BJ (cell line): ENCODE measurements around the gene MAP3K4. TPM values are rescaled to one million over a fixed set of nuclear protein-coding genes. Genes with fewer than 3 reads are reported as not detected.

Source experiments
- CTCF ChIA-PET: fragments of 350-600 bp; formaldehyde crosslinking; extraction: SDS; loops from one replicate; lab custom pipeline; 2021; ENCODE audit warnings: antibody characterized with exemption, inconsistent platforms; lab: Yijun Ruan, JAX
- POLR2A ChIA-PET: fragments of 300-600 bp; sonication (Branson Sonifier 250); formaldehyde crosslinking; extraction: SDS; loops from one replicate; lab custom pipeline; 2021; ENCODE audit warnings: antibody characterized with exemption; lab: Charles Lee
- DNase-seq: peaks from one replicate; pipeline ENCODE4 v3.0.0-alpha.2; 2011; ENCODE audit warnings: low read depth
- H3K27me3 ChIP-seq: 2 replicates; pipeline ENCODE4 v1.6.0; 2011; ENCODE audit warnings: low read length; ENCODE audit not compliant: control insufficient read depth, insufficient read depth
- H3K36me3 ChIP-seq: 2 replicates; pipeline ENCODE4 v1.5.1; 2011; ENCODE audit warnings: low read length; ENCODE audit not compliant: control insufficient read depth, insufficient read depth
- H3K4me3 ChIP-seq: 2 replicates; pipeline ENCODE4 v1.5.1; 2011; ENCODE audit warnings: low read depth, mild to moderate bottlenecking, control low read depth, low read length
- CTCF ChIP-seq: IDR thresholded peaks from 2 replicates; pipeline ENCODE4 v1.5.1; 2011; ENCODE audit warnings: low read depth, mild to moderate bottlenecking, control low read depth, inconsistent platforms, low read length, moderate library complexity; ENCODE audit not compliant: insufficient read depth
- polyA plus RNA-seq: library from polyadenylated mRNA; depleted of rRNA; stranded (reverse); fragments of >200 nt; gene quantifications from 2 replicates; pipeline ENCODE4 v1.2.3, GENCODE V29; 2011

The MAP3K4 gene
- polyA plus RNA-seq, 1 experiment, result 5.3 TPM

GRCh38 chr6:161033667-161034066 is 42.1 kb downstream of the MAP3K4 start:
- ChIA-PET CTCF (no interaction called here), POLR2A (no interaction called here)
- no peak for TF ChIP-seq CTCF
- Histone ChIP-seq H3K27me3 (no peaks in the 10 kb centered on the region), H3K4me3 (no peak overlapping the region), H3K36me3 (no peaks in the 10 kb centered on the region)
- DNase-seq, result no peak

DNA sequence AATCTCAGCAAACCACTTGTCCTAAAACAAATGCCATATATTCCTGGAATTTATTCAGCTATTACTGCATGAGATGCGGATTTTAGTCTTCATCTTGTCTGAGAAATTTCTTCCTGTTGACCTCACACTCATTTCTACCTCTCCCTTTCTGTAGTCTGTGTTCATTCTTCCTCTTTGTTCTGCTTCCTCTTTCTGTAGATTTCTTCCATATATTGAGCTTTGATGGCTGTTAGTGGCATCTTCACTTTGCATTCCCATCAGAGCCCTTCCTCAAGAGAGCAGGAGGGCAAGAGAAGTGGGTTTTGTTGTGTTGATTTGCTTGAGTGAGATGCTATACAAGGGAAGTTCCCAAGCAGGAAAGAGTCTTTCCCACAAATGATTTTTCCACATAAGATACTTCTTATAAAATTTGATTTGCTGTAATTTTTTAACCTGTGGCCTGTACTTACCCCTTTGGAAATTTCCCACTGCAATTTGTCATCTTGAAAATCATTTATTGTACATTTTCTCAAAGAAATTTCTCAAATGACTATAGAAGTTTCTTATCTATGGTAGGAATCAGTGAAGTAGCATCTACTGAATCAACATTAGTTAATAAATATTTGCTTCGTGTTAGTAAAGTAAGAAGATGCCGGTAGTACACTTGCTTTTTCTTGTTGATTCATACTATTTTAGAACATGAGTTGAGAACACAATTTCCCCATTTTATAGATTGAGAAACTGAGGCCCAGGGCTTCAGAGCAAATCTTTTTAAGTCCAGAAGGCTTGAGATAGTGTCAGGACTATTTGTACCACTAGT is 43.8 kb downstream of the MAP3K4 start:
- no peak for DNase-seq
- Histone ChIP-seq H3K36me3 (no peaks in the 10 kb centered on the region), H3K4me3 (no peak overlapping the region), H3K27me3 (no peaks in the 10 kb centered on the region)
- CTCF ChIA-PET, result no interaction called here
- TF ChIP-seq CTCF, result no peak
- POLR2A ChIA-PET, result no interaction called here

DNA sequence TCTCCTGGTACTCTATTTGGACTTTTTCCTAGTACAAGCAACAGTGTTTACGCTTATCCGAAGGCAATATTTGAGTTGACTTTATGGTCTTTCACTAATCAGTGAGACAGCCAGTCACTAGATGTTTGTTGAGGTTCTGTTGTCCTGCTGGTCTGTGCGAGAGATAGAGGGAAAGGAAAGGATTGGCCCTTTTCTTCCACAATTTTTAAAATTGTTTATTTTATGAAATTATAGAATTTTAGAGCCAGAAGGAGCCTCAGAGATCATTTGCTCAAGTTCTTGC is 44.4 kb downstream of the MAP3K4 start:
- CTCF ChIA-PET, result no interaction called here
- DNase-seq, result no peak
- H3K36me3 ChIP-seq, result peaks cover 2% of the 10 kb centered on the region; the same call in 1 of the 2 replicates
- POLR2A ChIA-PET, result no interaction called here
- TF ChIP-seq CTCF, result no peak
- H3K27me3 ChIP-seq, result no peaks in the 10 kb centered on the region
- H3K4me3 ChIP-seq, result no peak overlapping the region

GRCh38 chr6:161037873-161038228 is 46.3 kb downstream of the MAP3K4 start:
- TF ChIP-seq CTCF, result no peak
- no peak for DNase-seq
- H3K36me3 ChIP-seq, result peaks cover 4% of the 10 kb centered on the region; the same call in 1 of the 2 replicates
- H3K27me3 ChIP-seq, result no peaks in the 10 kb centered on the region
- POLR2A ChIA-PET, result no interaction called here
- CTCF ChIA-PET, result interaction anchor here (1.3 to 1.6 kb wide), 3 partner anchors 9 to 336 kb away, joined by 4 to 6 read pairs (median 5); no protein-coding TSS in a partner anchor
- H3K4me3 ChIP-seq, result no peak overlapping the region

- no peaks in the 10 kb centered on the region for H3K27me3 ChIP-seq
- peak; percentile 52; the same call in 1 of the 2 replicates for TF ChIP-seq CTCF
- no peak overlapping the region for H3K4me3 ChIP-seq
- POLR2A ChIA-PET, result no interaction called here
- peak; percentile 94 for DNase-seq
- peaks cover 4% of the 10 kb centered on the region; the same call in 1 of the 2 replicates for H3K36me3 ChIP-seq
- CTCF ChIA-PET, result interaction anchor here (1.3 to 1.6 kb wide), 3 partner anchors 9 to 336 kb away, joined by 4 to 6 read pairs (median 5); no protein-coding TSS in a partner anchor
Measured at GRCh38 chr6:161038229-161039031, 46.9 kb downstream of the MAP3K4 start.
